SK-N-SH (cell line): ENCODE measurements around the gene C16orf96. TPM values are rescaled to one million over a fixed set of nuclear protein-coding genes. Genes with fewer than 3 reads are reported as not detected.

Experiments
- CTCF ChIA-PET: fragments of 300-600, 350-600 bp; formaldehyde crosslinking; extraction: SDS; loops from one replicate; lab custom pipeline; 2021; lab: Yijun Ruan, JAX
- POLR2A ChIA-PET: fragments of 350-600 bp; sonication (Branson Sonifier 250); formaldehyde crosslinking; extraction: SDS; loops from one replicate; lab custom pipeline; 2020; ENCODE audit warnings: antibody characterized with exemption, inconsistent platforms; lab: Yijun Ruan, JAX
- DNase-seq: peaks from one replicate; pipeline ENCODE4 v3.0.0; 2012
- H2AFZ ChIP-seq: fragments of 200-600 bp; sonication (generic); 2 replicates; pipeline ENCODE4 v1.8.1; 2016; ENCODE audit warnings: antibody characterized with exemption, mild to moderate bottlenecking, low read depth
- H3F3A ChIP-seq: fragments of 200-600 bp; sonication (generic); replicated peaks from 2 replicates; pipeline ENCODE3; 2016; ENCODE audit warnings: antibody characterized with exemption, mild to moderate bottlenecking; ENCODE audit not compliant: insufficient read depth
- H3K27ac ChIP-seq, 2 experiments: fragments of 200-500 bp in 1 of 2; fragments of 200-600 bp in 1 of 2; sonication (Bioruptor generic) in 1 of 2; sonication (generic), shearing (Covaris generic) in 1 of 2; 2 replicates each; pipeline versions ENCODE4 v1.5.1 to v1.6.1; 2014 to 2016; ENCODE audit warnings: low read depth in 2 of 2, inconsistent platforms in 1 of 2, low read length in 1 of 2, mild to moderate bottlenecking in 1 of 2, mixed read lengths in 1 of 2
- H3K27me3 ChIP-seq: fragments of 200-600 bp; sonication (generic), shearing (Covaris generic); 2 replicates; pipeline ENCODE4 v1.6.1; 2016; ENCODE audit warnings: mixed run types; ENCODE audit not compliant: insufficient read depth
- H3K36me3 ChIP-seq, 2 experiments: fragments of 200-500 bp in 1 of 2; fragments of 200-600 bp in 1 of 2; sonication (Bioruptor generic) in 1 of 2; sonication (generic) in 1 of 2; replicated peaks in 1 of 2; 2 replicates each; pipeline versions ENCODE3 to v1.5.1; 2014 to 2016; ENCODE audit warnings: low read length in 1 of 2, mild to moderate bottlenecking in 1 of 2; ENCODE audit not compliant: insufficient read depth in 2 of 2, control insufficient read depth in 1 of 2
- H3K4me1 ChIP-seq, 2 experiments: fragments of 200-500 bp in 1 of 2; fragments of 200-600 bp in 1 of 2; sonication (Bioruptor generic) in 1 of 2; sonication (generic), shearing (Covaris generic) in 1 of 2; 2 replicates each; pipeline versions ENCODE4 v1.5.1 to v1.6.1; 2014 to 2016; ENCODE audit warnings: low read depth in 1 of 2, low read length in 1 of 2, mixed run types in 1 of 2; ENCODE audit not compliant: insufficient read depth in 2 of 2, control insufficient read depth in 1 of 2
- H3K4me2 ChIP-seq: fragments of 200-600 bp; sonication (generic), shearing (Covaris generic); 2 replicates; pipeline ENCODE4 v1.6.1; 2017; ENCODE audit warnings: mixed run types
- H3K4me3 ChIP-seq, 2 experiments: fragments of 200-500 bp in 1 of 2; fragments of 200-600 bp in 1 of 2; sonication (Bioruptor generic) in 1 of 2; sonication (generic), shearing (Covaris generic) in 1 of 2; 2 replicates each; pipeline versions ENCODE4 v1.5.1 to v1.8.1; 2014 to 2016; ENCODE audit warnings: low read depth in 2 of 2, inconsistent platforms in 1 of 2, low read length in 1 of 2, mild to moderate bottlenecking in 1 of 2, mixed read lengths in 1 of 2, moderate library complexity in 1 of 2
- H3K79me2 ChIP-seq: fragments of 200-600 bp; sonication (generic); 2 replicates; pipeline ENCODE4 v1.8.1; 2017; ENCODE audit warnings: mild to moderate bottlenecking; ENCODE audit not compliant: insufficient read depth
- H3K9ac ChIP-seq: fragments of 200-600 bp; sonication (generic); 2 replicates; pipeline ENCODE4 v1.6.1; 2017; ENCODE audit warnings: mixed run types
- H3K9me2 ChIP-seq: fragments of 200-600 bp; sonication (generic); 2 replicates; pipeline ENCODE4 v1.6.1; 2017; ENCODE audit warnings: mixed run types
- H3K9me3 ChIP-seq: fragments of 200-600 bp; sonication (generic); 2 replicates; pipeline ENCODE4 v1.6.1; 2017; ENCODE audit warnings: mixed run types, mild to moderate bottlenecking, moderate library complexity
- H4K20me1 ChIP-seq: fragments of 200-600 bp; sonication (generic); 2 replicates; pipeline ENCODE4 v1.6.1; 2017; ENCODE audit warnings: mild to moderate bottlenecking, mixed run types; ENCODE audit not compliant: insufficient read depth
- CHD2 ChIP-seq: fragments of 150-350 bp; IDR thresholded peaks from 2 replicates; pipeline ENCODE4 v1.6.1; 2018; ENCODE audit warnings: low read length; ENCODE audit not compliant: partially characterized antibody
- EP300 ChIP-seq, 2 experiments: IDR thresholded peaks; 2 replicates each; pipeline versions ENCODE4 v1.4.0 to v1.6.1; 2012; ENCODE audit warnings: borderline replicate concordance in 1 of 2, low read depth in 1 of 2, low read length in 1 of 2
- FOSL2 ChIP-seq: IDR thresholded peaks from 2 replicates; pipeline ENCODE4 v1.4.0; 2012; ENCODE audit warnings: low read depth, mild to moderate bottlenecking, moderate library complexity, borderline replicate concordance
- FOXJ3 ChIP-seq: sonication (generic); formaldehyde crosslinking; IDR thresholded peaks from 2 replicates; pipeline ENCODE4 v1.5.1; 2020; ENCODE audit warnings: mild to moderate bottlenecking, missing genetic modification reagents
- FOXM1 ChIP-seq: IDR thresholded peaks from 2 replicates; pipeline ENCODE4 v1.4.0; 2012; ENCODE audit warnings: low read depth, mild to moderate bottlenecking
- GABPA ChIP-seq: IDR thresholded peaks from 2 replicates; pipeline ENCODE4 v1.4.0; 2012; ENCODE audit warnings: low read depth, mild to moderate bottlenecking
- JUND ChIP-seq: IDR thresholded peaks from 2 replicates; pipeline ENCODE4 v1.4.0; 2012
- MXI1 ChIP-seq: IDR thresholded peaks from 2 replicates; pipeline ENCODE4 v1.6.1; 2012; ENCODE audit warnings: mild to moderate bottlenecking, low read depth, low read length, improper control_type of control experiment
- NRF1 ChIP-seq: IDR thresholded peaks from 2 replicates; pipeline ENCODE4 v1.6.1; 2012; ENCODE audit warnings: low read depth, mild to moderate bottlenecking, low read length
- POLR2AphosphoS5 ChIP-seq: IDR thresholded peaks from 2 replicates; pipeline ENCODE4 v1.6.1; 2012; ENCODE audit warnings: low read depth, low read length
- RAD21 ChIP-seq: IDR thresholded peaks from 2 replicates; pipeline ENCODE4 v1.6.1; 2012; ENCODE audit warnings: mild to moderate bottlenecking, low read length
- RCOR1 ChIP-seq: fragments of 150-350 bp; IDR thresholded peaks from 2 replicates; pipeline ENCODE4 v1.6.1; 2017; ENCODE audit warnings: antibody characterized with exemption, low read length
- SMC3 ChIP-seq: IDR thresholded peaks from 2 replicates; pipeline ENCODE4 v1.6.1; 2012; ENCODE audit warnings: low read depth, low read length, improper control_type of control experiment
- TAF1 ChIP-seq: IDR thresholded peaks from 2 replicates; pipeline ENCODE4 v1.6.1; 2012; ENCODE audit warnings: low read depth, mild to moderate bottlenecking, low read length, moderate library complexity, borderline replicate concordance
- TCF12 ChIP-seq: IDR thresholded peaks from 2 replicates; pipeline ENCODE4 v1.4.0; 2012
- YY1 ChIP-seq: IDR thresholded peaks from 2 replicates; pipeline ENCODE4 v1.4.0; 2012; ENCODE audit warnings: low read depth, mild to moderate bottlenecking
- WGBS: methylation state at CpG from one replicate; pipeline ENCODE4 v1.1.6; 2017; ENCODE audit warnings: low lambda C conversion rate; 5-methylcytosine and 5-hydroxymethylcytosine counted together
- polyA plus RNA-seq, 3 experiments: library from polyadenylated mRNA; depleted of rRNA; stranded (reverse); fragments of >200 nt; gene quantifications; 2 replicates each; pipeline ENCODE4 v1.2.3, GENCODE V29; 2012
- TF ChIP-seq, protein P1 (sequence below): fragments of 150-350 bp; IDR thresholded peaks from 2 replicates; pipeline ENCODE4 v1.6.1; 2016; ENCODE audit warnings: mild to moderate bottlenecking, low read depth, low read length
- TF ChIP-seq, protein P2 (sequence below): fragments of 150-350 bp; IDR thresholded peaks from 2 replicates; pipeline ENCODE4 v1.6.1; 2017; ENCODE audit warnings: antibody characterized with exemption, low read length, low read depth, borderline replicate concordance
- TF ChIP-seq, protein P3 (sequence below): IDR thresholded peaks from 2 replicates; pipeline ENCODE4 v1.6.1; 2012; ENCODE audit warnings: mild to moderate bottlenecking, low read depth, low read length, moderate library complexity

Gene C16orf96
- polyA plus RNA-seq, 1 of the 3 experiments (the other 2 are of a cell fraction), result 0.05 TPM

GRCh38 chr16:4512473-4512872 is 43.7 kb upstream of the C16orf96 start (continued):
- TF ChIP-seq, protein P1, sequence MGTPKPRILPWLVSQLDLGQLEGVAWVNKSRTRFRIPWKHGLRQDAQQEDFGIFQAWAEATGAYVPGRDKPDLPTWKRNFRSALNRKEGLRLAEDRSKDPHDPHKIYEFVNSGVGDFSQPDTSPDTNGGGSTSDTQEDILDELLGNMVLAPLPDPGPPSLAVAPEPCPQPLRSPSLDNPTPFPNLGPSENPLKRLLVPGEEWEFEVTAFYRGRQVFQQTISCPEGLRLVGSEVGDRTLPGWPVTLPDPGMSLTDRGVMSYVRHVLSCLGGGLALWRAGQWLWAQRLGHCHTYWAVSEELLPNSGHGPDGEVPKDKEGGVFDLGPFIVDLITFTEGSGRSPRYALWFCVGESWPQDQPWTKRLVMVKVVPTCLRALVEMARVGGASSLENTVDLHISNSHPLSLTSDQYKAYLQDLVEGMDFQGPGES, result no peak
- TF ChIP-seq YY1, result no peak
- TF ChIP-seq FOXM1, result no peak
- no peak for TF ChIP-seq MXI1
- TF ChIP-seq RAD21, result no peak

DNA sequence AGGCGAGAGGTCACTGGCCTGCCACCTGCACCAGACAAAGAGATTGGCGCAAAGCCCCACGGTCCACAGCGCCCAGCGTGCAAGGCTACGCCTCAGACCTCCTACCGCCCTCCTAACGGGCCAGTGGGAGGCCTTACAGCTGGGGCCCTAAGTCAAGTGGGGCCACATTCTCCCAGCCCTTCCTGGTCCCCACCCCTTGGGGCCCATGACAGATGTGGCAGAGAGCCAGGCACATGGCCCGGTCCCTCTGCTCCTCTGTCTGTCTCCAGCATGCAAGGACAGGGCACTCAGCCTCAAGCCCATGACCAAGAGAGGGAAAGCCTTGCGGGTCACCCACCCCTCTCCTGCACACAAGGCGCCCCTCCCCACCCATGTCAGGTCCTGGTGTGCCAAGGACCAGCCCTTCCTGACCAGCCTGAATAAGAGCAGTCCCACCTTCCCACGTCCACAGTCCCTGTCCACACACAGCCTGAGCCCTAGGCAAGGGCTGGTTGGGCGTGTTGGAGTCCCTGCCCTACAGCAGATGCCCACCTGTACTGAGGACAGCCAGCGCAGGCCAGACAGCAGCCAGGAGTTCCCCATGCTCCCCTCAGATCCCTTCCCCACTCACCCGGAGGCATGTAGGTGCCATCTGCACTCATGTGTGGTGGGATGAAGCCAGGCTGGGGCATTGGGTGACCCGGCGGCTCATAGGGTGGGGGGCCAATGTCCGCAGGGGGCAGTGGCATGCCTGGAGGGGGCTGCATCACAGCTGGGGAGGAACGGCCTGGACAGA is 42.9 kb upstream of the C16orf96 start:
- peaks cover 8 to 49% of the 10 kb centered on the region in 2 experiments for H3K36me3 ChIP-seq
- no peak overlapping the region for H3K4me3 ChIP-seq
- H3K4me1 ChIP-seq, result no peaks in the 10 kb centered on the region; a peak in 1 of 4 replicates
- H3K27ac ChIP-seq, result no peak overlapping the region
- H3K4me2 ChIP-seq, result no peak overlapping the region
- no peaks in the 10 kb centered on the region for H3K9me2 ChIP-seq
- POLR2A ChIA-PET, result no interaction called here
- H2AFZ ChIP-seq, result no peak overlapping the region
- CTCF ChIA-PET, result interaction anchor here (1.3 to 11.4 kb wide), 2 partner anchors 34 to 72 kb away, joined by 3 to 182 read pairs; no protein-coding TSS in a partner anchor
- H3K9ac ChIP-seq, result no peak overlapping the region
- H3F3A ChIP-seq, result peaks cover 4% of the 10 kb centered on the region
- no peaks in the 10 kb centered on the region for H3K27me3 ChIP-seq
- peaks cover 9% of the 10 kb centered on the region; the same call in 1 of the 2 replicates for H4K20me1 ChIP-seq
- H3K79me2 ChIP-seq, result peaks cover 9% of the 10 kb centered on the region; the same call in 1 of the 2 replicates
- no peak for TF ChIP-seq FOXJ3
- TF ChIP-seq FOSL2, result no peak
- TF ChIP-seq JUND, result no peak
- no peak for TF ChIP-seq RCOR1
- no peak for TF ChIP-seq YY1
- TF ChIP-seq TAF1, result no peak
- no peak for TF ChIP-seq RAD21
- TF ChIP-seq POLR2AphosphoS5, result no peak
- TF ChIP-seq SMC3, result no peak
- TF ChIP-seq TCF12, result no peak
- TF ChIP-seq GABPA, result no peak
- no peaks in the 10 kb centered on the region for H3K9me3 ChIP-seq
- 96% methylated on average over 5 of the region's 19 CpGs for WGBS
- no peak for DNase-seq

GRCh38 chr16:4513881-4514280 is 42.3 kb upstream of the C16orf96 start:
- H3K4me1 ChIP-seq, result no peaks in the 10 kb centered on the region; a peak in 1 of 4 replicates
- peaks cover 8 to 43% of the 10 kb centered on the region in 2 experiments for H3K36me3 ChIP-seq
- no peaks in the 10 kb centered on the region for H3K9me3 ChIP-seq
- H3K27me3 ChIP-seq, result no peaks in the 10 kb centered on the region
- no peak overlapping the region for H3K9ac ChIP-seq
- no peak overlapping the region for H3K27ac ChIP-seq
- no peak overlapping the region for H2AFZ ChIP-seq
- H3K79me2 ChIP-seq, result peaks cover 9% of the 10 kb centered on the region; the same call in 1 of the 2 replicates
- CTCF ChIA-PET, result interaction anchor here (11.4 kb wide), 1 partner anchor 34 kb away, joined by 182 read pairs; no protein-coding TSS in a partner anchor
- H3K4me3 ChIP-seq, result no peak overlapping the region
- 93% methylated on average over 5 of the region's 7 CpGs for WGBS
- no peak overlapping the region for H3K4me2 ChIP-seq
- peaks cover 4% of the 10 kb centered on the region for H3F3A ChIP-seq
- DNase-seq, result no peak
- POLR2A ChIA-PET, result no interaction called here
- no peaks in the 10 kb centered on the region for H3K9me2 ChIP-seq
- peaks cover 10% of the 10 kb centered on the region; the same call in 1 of the 2 replicates for H4K20me1 ChIP-seq
- TF ChIP-seq TCF12 (no peak), CHD2 (no peak), EP300 (IDR thresholded peaks at IDR 0.05; ENCODE audit: borderline replicate concordance in 1 of 2, low read depth in 1 of 2, low read length in 1 of 2) (no peak), FOSL2 (no peak), NRF1 (no peak)
- TF ChIP-seq, protein P1, result no peak
- TF ChIP-seq, protein P2, sequence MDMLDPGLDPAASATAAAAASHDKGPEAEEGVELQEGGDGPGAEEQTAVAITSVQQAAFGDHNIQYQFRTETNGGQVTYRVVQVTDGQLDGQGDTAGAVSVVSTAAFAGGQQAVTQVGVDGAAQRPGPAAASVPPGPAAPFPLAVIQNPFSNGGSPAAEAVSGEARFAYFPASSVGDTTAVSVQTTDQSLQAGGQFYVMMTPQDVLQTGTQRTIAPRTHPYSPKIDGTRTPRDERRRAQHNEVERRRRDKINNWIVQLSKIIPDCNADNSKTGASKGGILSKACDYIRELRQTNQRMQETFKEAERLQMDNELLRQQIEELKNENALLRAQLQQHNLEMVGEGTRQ, result no peak
- TF ChIP-seq, protein P3, sequence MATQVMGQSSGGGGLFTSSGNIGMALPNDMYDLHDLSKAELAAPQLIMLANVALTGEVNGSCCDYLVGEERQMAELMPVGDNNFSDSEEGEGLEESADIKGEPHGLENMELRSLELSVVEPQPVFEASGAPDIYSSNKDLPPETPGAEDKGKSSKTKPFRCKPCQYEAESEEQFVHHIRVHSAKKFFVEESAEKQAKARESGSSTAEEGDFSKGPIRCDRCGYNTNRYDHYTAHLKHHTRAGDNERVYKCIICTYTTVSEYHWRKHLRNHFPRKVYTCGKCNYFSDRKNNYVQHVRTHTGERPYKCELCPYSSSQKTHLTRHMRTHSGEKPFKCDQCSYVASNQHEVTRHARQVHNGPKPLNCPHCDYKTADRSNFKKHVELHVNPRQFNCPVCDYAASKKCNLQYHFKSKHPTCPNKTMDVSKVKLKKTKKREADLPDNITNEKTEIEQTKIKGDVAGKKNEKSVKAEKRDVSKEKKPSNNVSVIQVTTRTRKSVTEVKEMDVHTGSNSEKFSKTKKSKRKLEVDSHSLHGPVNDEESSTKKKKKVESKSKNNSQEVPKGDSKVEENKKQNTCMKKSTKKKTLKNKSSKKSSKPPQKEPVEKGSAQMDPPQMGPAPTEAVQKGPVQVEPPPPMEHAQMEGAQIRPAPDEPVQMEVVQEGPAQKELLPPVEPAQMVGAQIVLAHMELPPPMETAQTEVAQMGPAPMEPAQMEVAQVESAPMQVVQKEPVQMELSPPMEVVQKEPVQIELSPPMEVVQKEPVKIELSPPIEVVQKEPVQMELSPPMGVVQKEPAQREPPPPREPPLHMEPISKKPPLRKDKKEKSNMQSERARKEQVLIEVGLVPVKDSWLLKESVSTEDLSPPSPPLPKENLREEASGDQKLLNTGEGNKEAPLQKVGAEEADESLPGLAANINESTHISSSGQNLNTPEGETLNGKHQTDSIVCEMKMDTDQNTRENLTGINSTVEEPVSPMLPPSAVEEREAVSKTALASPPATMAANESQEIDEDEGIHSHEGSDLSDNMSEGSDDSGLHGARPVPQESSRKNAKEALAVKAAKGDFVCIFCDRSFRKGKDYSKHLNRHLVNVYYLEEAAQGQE, result no peak
